SU-DHL-6 (cell line): ENCODE measurements around the gene ZNF775.

Experiments
- CTCF ChIP-seq: fragments of 200-600 bp; sonication (generic); IDR thresholded peaks from one replicate; pipeline ENCODE4 v1.5.1; 2017; ENCODE audit warnings: antibody characterized with exemption, mild to moderate bottlenecking, low read length, moderate library complexity; ENCODE audit not compliant: insufficient read depth, poor library complexity, severe bottlenecking
- EZH2phosphoT487 ChIP-seq: fragments of 200-600 bp; sonication (generic), shearing (Covaris generic); conservative IDR thresholded peaks from 2 replicates; pipeline ENCODE4 v1.6.1; 2018; ENCODE audit warnings: mild to moderate bottlenecking, antibody characterized with exemption, low read length, moderate library complexity, mixed read lengths

- TF ChIP-seq EZH2phosphoT487 (no peak), CTCF (no peak)
Measured at GRCh38 chr7:150434240-150434639, 55.1 kb downstream of the ZNF775 start.
